Subcutaneous abdominal adipose tissue (tissue), 5 donors: ENCODE measurements around the gene ACSL3.

ENCODE experiments used
- H3K27ac ChIP-seq: one replicate; pipeline ENCODE4 v1.7.0; 2013; ENCODE audit warnings: low read depth, mild to moderate bottlenecking, inconsistent platforms, low read length, moderate library complexity
- H3K27me3 ChIP-seq, 5 donors: one replicate each; pipeline ENCODE4 v1.7.0; 2013; ENCODE audit warnings: low read length in 5 of 5, inconsistent platforms in 1 of 5; ENCODE audit not compliant: control insufficient read depth in 5 of 5, insufficient read depth in 4 of 5
- H3K36me3 ChIP-seq, 5 donors: one replicate each; pipeline ENCODE4 v1.7.0; 2013; ENCODE audit warnings: low read length in 5 of 5; ENCODE audit not compliant: control insufficient read depth in 5 of 5, insufficient read depth in 5 of 5
- H3K4me1 ChIP-seq, 5 donors: one replicate each; pipeline ENCODE4 v1.7.0; 2013; ENCODE audit warnings: low read length in 5 of 5, mild to moderate bottlenecking in 3 of 5, moderate library complexity in 1 of 5; ENCODE audit not compliant: control insufficient read depth in 5 of 5, insufficient read depth in 5 of 5
- H3K4me3 ChIP-seq, 5 donors: one replicate each; pipeline ENCODE4 v1.7.0; 2013; ENCODE audit warnings: low read length in 5 of 5, low read depth in 1 of 5
- H3K9ac ChIP-seq, 5 donors: one replicate each; pipeline ENCODE4 v1.7.0; 2013; ENCODE audit warnings: low read length in 5 of 5, mild to moderate bottlenecking in 4 of 5, moderate library complexity in 3 of 5
- H3K9me3 ChIP-seq, 5 donors: one replicate each; pipeline ENCODE4 v1.7.0; 2013; ENCODE audit warnings: low read length in 5 of 5; ENCODE audit not compliant: control insufficient read depth in 5 of 5
- donor health status: healthy.
- donor health status: healthy.
- donor health status: healthy.
- donor health status: healthy.
- donor health status: healthy.

The ACSL3 gene

GRCh38 chr2:222848862-222849261 lies 12.0 kb upstream of the ACSL3 start:
- no peak overlapping the region for H3K27ac ChIP-seq
- H3K9ac ChIP-seq = no peak overlapping the region
- H3K9me3 ChIP-seq = no peaks in the 10 kb centered on the region
- no peak overlapping the region for H3K4me3 ChIP-seq
- H3K27me3 ChIP-seq = no peaks in the 10 kb centered on the region
- H3K36me3 ChIP-seq = no peaks in the 10 kb centered on the region
- peaks cover 0 to 4% (median 0%) of the 10 kb centered on the region in 5 donors for H3K4me1 ChIP-seq

- H3K9ac ChIP-seq = no peak overlapping the region
- no peaks in the 10 kb centered on the region for H3K4me1 ChIP-seq
Measured at GRCh38 chr2:222851956-222852617, 8.7 kb upstream of the ACSL3 start.

GRCh38 chr2:222854773-222855700 lies 5.8 kb upstream of the ACSL3 start:
- Histone ChIP-seq H3K36me3 (no peaks in the 10 kb centered on the region), H3K27me3 (no peaks in the 10 kb centered on the region), H3K27ac (no peak overlapping the region), H3K9ac (no peak overlapping the region), H3K4me3 (no peak overlapping the region), H3K4me1 (peaks cover 5 to 8% (median 6%) of the 10 kb centered on the region in 5 donors), H3K9me3 (no peaks in the 10 kb centered on the region)

More at GRCh38 chr2:222851956-222852617, 8.7 kb upstream of the ACSL3 start:
- Histone ChIP-seq H3K27ac (no peak overlapping the region), H3K36me3 (no peaks in the 10 kb centered on the region), H3K9me3 (no peaks in the 10 kb centered on the region), H3K27me3 (no peaks in the 10 kb centered on the region), H3K4me3 (no peak overlapping the region)

- H3K36me3 ChIP-seq = no peaks in the 10 kb centered on the region
- peaks cover 12 to 46% (median 45%) of the 10 kb centered on the region in 5 donors for H3K4me1 ChIP-seq
- peak overlapping the region; percentile 28 to 91 (median 55) for H3K4me3 ChIP-seq
- H3K27ac ChIP-seq = peak overlapping the region; percentile 91
- H3K9ac ChIP-seq = peak overlapping the region in 3 of 5 donors; percentile 2 to 43 (median 35)
- H3K27me3 ChIP-seq = no peaks in the 10 kb centered on the region
- no peaks in the 10 kb centered on the region for H3K9me3 ChIP-seq
Measured at GRCh38 chr2:222859786-222860612, 837 bp upstream of the ACSL3 start.

GRCh38 chr2:222861411-222862105 lies 722 bp downstream of the ACSL3 start:
- Histone ChIP-seq H3K4me1 (peaks cover 12 to 58% (median 47%) of the 10 kb centered on the region in 5 donors), H3K36me3 (no peaks in the 10 kb centered on the region), H3K27me3 (no peaks in the 10 kb centered on the region), H3K9ac (peak overlapping the region; percentile 69 to 96 (median 88)), H3K4me3 (peak overlapping the region; percentile 85 to 94 (median 89)), H3K9me3 (no peaks in the 10 kb centered on the region), H3K27ac (peak overlapping the region; percentile 91)

GRCh38 chr2:222862106-222862908 lies 1.5 kb downstream of the ACSL3 start:
- H3K27me3 ChIP-seq = no peaks in the 10 kb centered on the region
- peak overlapping the region; percentile 85 to 94 (median 89) for H3K4me3 ChIP-seq
- H3K4me1 ChIP-seq = peaks cover 12 to 58% (median 47%) of the 10 kb centered on the region in 5 donors
- H3K27ac ChIP-seq = peak overlapping the region; percentile 91
- H3K9ac ChIP-seq = peak overlapping the region; percentile 69 to 96 (median 88)
- no peaks in the 10 kb centered on the region for H3K9me3 ChIP-seq
- H3K36me3 ChIP-seq = no peaks in the 10 kb centered on the region

GRCh38 chr2:222862909-222863544 lies 2.2 kb downstream of the ACSL3 start:
- H3K27ac ChIP-seq = peak overlapping the region; percentile 91
- no peaks in the 10 kb centered on the region for H3K27me3 ChIP-seq
- H3K4me1 ChIP-seq = peaks cover 12 to 58% (median 47%) of the 10 kb centered on the region in 5 donors
- H3K4me3 ChIP-seq = peak overlapping the region in 4 of 5 donors; percentile 85 to 94 (median 90)
- no peaks in the 10 kb centered on the region for H3K36me3 ChIP-seq
- no peaks in the 10 kb centered on the region for H3K9me3 ChIP-seq
- H3K9ac ChIP-seq = peak overlapping the region in 4 of 5 donors; percentile 69 to 93 (median 86)

- H3K4me3 ChIP-seq = no peak overlapping the region
- H3K9ac ChIP-seq = no peak overlapping the region
- no peaks in the 10 kb centered on the region for H3K27me3 ChIP-seq
- no peaks in the 10 kb centered on the region for H3K36me3 ChIP-seq
- no peaks in the 10 kb centered on the region for H3K9me3 ChIP-seq
- peaks cover 12 to 62% (median 48%) of the 10 kb centered on the region in 5 donors for H3K4me1 ChIP-seq
- H3K27ac ChIP-seq = peak overlapping the region; percentile 91
Measured at GRCh38 chr2:222864296-222864695, 3.5 kb downstream of the ACSL3 start.
